ENCODE results near the gene CHRNA9.
"Not testable (repeated sequence)": the region's sequence is repeated elsewhere in the genome, so short reads cannot be mapped to it uniquely, and the experiment has no call there.

CHRNA9 gene

GRCh38 chr4:40349561-40350198, 14.5 kb downstream of the CHRNA9 start:
- no peak for DNase-seq

- no peak for DNase-seq
Observed at GRCh38 chr4:40350627-40351227, 15.6 kb downstream of the CHRNA9 start.

- DNase-seq: no peak
Observed at GRCh38 chr4:40354158-40354557, 19.0 kb downstream of the CHRNA9 start.

- DNase-seq: no peak
Observed at GRCh38 chr4:40355131-40355530, 20.0 kb downstream of the CHRNA9 start.

- no peak for DNase-seq
Observed at GRCh38 chr4:40357738-40358137, 22.6 kb downstream of the CHRNA9 start.

GRCh38 chr4:40361338-40361737, 26.2 kb downstream of the CHRNA9 start:
- DNase-seq: no peak

GRCh38 chr4:40363382-40363920, 28.3 kb downstream of the CHRNA9 start:
- DNase-seq: no peak

GRCh38 chr4:40363945-40364344, 28.8 kb downstream of the CHRNA9 start:
- no peak for DNase-seq

- no peak for DNase-seq
Observed at GRCh38 chr4:40365766-40366165, 30.6 kb downstream of the CHRNA9 start.

- DNase-seq: no peak
Observed at GRCh38 chr4:40367451-40367850, 32.3 kb downstream of the CHRNA9 start.

- no peak for DNase-seq
Observed at GRCh38 chr4:40369437-40370274, 34.5 kb downstream of the CHRNA9 start.

GRCh38 chr4:40372651-40373050, 37.5 kb downstream of the CHRNA9 start:
- DNase-seq: no peak

- DNase-seq: no peak
Observed at GRCh38 chr4:40373636-40374035, 38.5 kb downstream of the CHRNA9 start.

- no peak for DNase-seq
Observed at GRCh38 chr4:40375095-40375494, 40.0 kb downstream of the CHRNA9 start.

GRCh38 chr4:40375620-40376019, 40.5 kb downstream of the CHRNA9 start:
- no peak for DNase-seq

- DNase-seq: no peak
Observed at GRCh38 chr4:40377512-40378365, 42.6 kb downstream of the CHRNA9 start.

GRCh38 chr4:40378619-40379018, 43.5 kb downstream of the CHRNA9 start:
- DNase-seq: no peak

- DNase-seq: no peak
Observed at GRCh38 chr4:40379248-40379647, 44.1 kb downstream of the CHRNA9 start.

- no peak for DNase-seq
Observed at GRCh38 chr4:40380647-40381046, 45.5 kb downstream of the CHRNA9 start.

- DNase-seq: no peak
Observed at GRCh38 chr4:40388239-40388638, 53.1 kb downstream of the CHRNA9 start.

- DNase-seq: no peak
Observed at GRCh38 chr4:40389986-40390385, 54.9 kb downstream of the CHRNA9 start.

GRCh38 chr4:40392241-40392640, 57.1 kb downstream of the CHRNA9 start:
- not testable (repeated sequence) for DNase-seq

- no peak for DNase-seq
Observed at GRCh38 chr4:40394236-40394635, 59.1 kb downstream of the CHRNA9 start.
